HG02610 (cell line): Measurements from ENCODE around the gene GRIA3.
"Not testable (repeated sequence)": the region's sequence is repeated elsewhere in the genome, so short reads cannot be mapped to it uniquely, and the experiment has no call there.

ENCODE experiments used
- ATAC-seq: cut with Tn5 transposase; IDR thresholded peaks from one replicate; pipeline ENCODE4 v1.9.1; 2021; ENCODE audit warnings: mild to moderate bottlenecking, moderate library complexity; ENCODE audit not compliant: unreplicated experiment

Gene GRIA3

DNA sequence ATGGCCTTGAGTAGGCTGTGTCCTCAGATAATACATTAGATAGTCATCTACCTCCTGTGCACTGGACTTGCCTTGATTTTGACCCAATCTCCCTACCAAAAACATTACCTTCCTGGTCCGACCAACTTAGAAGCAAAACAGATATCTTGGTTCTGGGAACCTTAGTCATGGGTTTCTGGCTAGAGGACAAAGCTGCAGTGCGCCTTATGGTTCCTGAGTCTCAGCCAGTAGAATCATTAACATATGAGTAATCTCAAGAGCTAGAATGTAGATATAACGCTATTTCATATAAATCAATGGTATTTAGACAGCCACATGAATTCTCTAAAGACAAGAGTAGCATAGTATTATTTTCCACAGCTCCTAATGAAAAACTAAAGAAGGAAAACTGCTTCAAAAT lies 83.1 kb downstream of the GRIA3 start:
- no peak for ATAC-seq

DNA sequence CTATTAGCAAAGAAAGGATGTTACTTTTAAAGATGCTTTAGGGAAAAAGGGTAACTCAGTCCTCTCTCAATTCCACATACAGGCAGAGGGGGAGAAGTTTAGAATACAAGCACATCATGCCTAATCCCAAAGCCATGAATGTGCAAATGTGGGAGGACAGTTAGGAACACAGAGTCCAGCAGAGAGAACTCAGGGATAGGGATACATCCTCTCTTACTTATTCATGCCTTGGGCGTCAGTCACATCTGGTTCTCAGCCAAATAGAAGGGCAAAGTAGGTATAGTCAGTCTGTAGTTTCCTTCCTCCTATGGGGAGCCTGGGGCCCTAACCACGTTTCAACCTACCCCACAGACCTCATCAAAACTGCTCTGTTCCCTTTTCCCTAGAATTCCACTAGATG lies 87.8 kb downstream of the GRIA3 start:
- no peak for ATAC-seq

DNA sequence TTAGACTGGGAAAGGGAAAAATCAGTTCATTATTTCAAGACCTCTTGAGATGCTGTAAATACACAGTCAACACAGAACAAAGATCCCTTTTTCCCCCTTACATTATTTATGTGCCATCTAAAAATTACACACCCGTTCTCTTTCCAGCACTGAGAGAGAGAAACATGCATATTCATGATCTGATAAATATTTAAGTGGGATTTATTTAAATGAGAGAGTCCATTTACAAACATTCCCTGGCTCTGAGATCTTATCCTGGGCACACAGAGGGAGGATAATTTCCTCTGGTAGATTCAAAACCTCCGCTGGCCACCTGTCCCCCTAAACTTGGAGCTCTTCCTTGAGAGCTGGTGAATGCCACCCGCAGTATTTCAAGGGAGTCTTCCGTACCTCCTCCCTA lies 88.6 kb downstream of the GRIA3 start:
- no peak for ATAC-seq

DNA sequence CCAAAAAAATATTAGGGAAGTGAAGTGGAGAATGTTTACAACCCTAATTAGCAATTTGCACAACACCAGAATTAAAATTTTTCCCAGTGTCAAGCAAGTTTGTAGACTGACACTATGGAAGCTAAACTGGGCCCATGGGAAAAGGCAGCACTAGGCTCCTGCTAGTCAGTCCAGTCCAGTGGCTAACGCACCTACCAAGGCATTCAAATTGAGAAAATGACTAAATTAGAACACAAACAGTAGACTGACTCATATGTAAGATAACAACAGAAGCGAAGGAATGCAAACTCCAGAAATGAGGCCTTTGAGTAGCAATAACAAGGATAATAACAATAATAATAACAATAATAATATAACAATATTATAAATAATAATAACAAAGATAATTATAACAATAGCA lies 90.7 kb downstream of the GRIA3 start:
- ATAC-seq: no peak

DNA sequence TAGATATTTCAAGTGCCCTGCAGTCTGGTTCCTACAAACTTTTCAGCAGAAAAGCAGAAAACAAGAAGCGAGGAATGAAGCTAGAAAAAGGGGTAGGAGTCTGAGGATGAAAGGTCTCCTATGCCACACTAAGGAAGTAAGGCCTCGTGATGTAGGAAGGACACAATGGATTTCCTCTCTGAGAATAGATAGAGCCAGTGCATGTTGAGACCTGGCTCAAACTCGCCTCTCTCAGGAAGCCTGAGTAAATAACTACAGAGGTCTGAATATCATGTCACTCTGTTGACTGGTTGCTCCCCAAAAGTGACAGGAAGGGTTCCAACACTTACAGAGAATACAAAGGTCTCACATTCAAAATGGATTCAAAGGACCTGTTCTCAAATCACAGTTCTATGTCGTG lies 93.3 kb downstream of the GRIA3 start:
- ATAC-seq: peak; percentile 49

DNA sequence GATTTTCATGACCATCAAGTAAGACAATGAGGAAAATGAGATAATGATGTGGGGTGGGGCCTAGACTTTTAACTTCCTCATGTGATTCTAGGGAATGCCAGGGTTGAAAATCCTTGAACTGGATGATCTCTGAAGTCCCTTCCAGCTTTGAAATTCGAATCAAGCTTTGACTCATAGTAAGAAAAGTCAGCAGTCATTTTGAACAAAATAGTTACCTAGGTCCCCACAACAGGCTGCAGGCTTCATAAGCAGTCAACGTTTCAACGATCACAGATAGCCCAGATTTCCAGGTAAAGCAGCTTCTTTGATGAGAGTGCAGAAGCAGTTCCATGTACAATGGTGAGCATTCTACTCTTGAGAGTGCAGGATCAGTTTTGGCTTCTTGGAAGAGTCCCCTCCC lies 93.7 kb downstream of the GRIA3 start:
- peak; percentile 78 for ATAC-seq

DNA sequence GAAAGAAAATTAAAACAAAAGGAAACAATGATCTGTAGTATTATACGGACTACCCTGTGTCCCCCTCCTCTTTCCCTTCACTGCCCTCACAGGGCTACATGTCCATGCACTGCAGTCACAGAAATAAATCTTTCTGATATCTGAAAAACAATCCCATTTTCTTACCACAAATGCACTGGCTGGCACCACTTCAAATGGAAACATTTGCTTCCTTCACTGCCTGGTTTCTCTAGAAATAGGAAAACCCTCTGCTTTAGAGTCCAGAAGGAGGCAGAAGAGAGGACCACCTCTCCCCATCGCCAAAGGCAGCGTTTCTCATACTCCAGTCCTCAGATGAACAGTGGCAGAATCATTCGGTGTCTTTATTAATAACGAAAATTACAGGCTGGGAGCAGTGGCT lies 98.2 kb downstream of the GRIA3 start:
- no peak for ATAC-seq

DNA sequence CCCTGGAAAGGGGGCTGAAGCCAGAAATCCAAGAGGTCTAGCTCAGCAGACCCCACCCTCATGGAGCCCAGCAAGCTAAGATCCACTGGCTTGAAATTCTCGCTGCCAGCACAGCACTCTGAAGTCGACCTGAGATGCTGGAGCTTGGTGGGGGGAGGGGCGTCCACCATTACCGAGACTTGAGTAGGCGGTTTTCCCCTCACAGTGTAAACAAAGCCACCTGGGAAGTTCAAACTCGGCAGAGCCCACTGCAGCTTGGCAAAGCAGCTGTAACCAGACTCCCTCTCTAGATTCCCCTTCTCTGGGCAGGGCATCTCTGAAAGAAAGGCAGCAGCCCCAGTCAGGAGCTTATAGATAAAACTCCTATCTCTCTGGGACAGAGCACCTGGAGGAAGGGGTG lies 99.3 kb downstream of the GRIA3 start:
- not testable (repeated sequence) for ATAC-seq

DNA sequence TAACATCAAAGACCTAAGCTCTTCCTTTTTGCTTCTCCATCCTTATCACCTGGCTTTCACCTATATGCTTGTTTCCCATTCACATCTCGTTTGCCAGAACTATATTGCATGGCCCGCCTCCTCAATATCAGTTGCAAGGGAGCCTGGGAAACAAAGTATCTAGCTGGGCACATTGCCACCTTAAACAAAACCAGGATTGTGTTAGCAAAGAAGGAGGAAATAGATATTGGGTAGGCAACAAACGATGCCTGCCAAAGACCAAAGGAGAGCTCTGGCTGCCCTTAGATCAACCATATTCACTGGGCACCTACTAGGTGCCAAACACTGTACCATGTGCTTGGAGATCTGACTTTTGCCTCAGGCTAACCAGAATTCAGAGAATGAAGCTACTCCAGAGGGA lies 107.5 kb downstream of the GRIA3 start:
- no peak for ATAC-seq

DNA sequence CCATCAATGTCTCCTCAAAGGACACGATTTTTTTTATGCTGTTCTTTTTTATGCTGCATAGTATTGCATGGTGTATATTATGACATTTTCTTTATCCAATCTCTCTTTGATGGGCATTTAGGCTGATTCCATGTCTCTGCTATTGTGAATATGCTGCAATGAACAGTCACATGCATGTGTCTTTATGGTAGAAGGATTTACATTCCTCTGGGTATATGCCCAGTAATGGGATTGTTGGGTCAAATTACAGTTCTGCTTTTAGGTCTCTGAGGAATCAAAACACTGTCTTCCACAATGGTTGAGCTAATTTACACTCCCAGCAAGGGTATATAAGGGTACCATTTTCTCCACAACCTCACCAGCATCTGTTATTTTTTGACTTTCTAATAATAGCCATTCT lies 113.9 kb downstream of the GRIA3 start:
- ATAC-seq: no peak

DNA sequence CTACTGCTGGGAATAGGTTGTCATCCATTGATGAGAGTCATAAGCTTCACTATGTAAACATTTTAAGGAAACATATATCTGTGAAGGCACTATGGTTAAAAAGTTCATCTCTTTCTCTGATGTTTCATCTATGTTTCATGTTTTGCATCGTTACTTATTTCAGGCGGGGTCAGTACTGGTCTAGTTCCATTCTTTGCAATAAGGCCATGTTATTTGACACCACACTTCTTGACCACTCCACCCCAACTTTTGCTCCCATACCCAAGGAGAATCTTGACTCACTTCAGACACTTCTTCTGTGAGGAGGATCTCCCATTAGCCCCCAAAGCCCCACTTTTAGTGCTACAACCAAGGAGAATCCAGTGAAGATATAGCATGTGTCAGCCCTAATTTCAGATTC lies 119.4 kb downstream of the GRIA3 start:
- no peak for ATAC-seq

DNA sequence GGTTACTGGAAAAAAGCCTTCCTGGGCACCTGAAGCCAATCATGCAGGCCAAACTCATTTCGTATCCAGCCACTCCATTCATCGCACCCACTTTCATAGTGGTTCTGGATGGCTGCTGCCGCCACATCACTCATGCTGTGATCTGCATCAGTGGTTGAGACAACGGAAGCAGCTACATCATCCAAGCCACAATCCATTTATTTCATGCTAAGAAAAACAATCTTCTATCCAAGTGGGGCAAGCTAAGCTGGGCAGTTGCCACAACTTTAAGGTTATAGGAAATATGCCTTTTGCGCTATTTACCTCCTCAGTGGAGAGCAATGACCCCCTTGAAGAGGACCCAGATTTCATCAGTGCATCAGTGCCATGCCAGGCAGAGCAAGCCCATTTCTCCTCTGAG lies 124.6 kb downstream of the GRIA3 start:
- no peak for ATAC-seq

DNA sequence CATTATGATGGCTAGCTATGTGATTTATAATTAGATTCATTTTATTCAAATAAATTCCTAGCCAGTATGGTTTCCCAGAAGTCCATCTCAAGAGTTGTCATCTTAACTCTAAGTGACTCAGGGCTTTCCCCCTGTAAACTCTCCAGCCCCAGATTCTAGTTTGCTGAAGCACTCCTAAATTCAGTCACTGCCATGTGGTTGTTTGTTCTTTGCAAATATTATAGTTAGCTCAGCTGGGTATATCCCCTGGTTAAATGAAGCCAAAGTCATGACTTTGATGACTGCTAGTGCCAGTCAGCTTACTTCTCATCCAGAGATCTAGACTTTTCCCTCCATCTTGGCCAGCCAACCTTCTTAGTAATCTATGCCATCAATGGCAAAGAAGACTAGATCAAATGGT lies 126.0 kb downstream of the GRIA3 start:
- no peak for ATAC-seq

DNA sequence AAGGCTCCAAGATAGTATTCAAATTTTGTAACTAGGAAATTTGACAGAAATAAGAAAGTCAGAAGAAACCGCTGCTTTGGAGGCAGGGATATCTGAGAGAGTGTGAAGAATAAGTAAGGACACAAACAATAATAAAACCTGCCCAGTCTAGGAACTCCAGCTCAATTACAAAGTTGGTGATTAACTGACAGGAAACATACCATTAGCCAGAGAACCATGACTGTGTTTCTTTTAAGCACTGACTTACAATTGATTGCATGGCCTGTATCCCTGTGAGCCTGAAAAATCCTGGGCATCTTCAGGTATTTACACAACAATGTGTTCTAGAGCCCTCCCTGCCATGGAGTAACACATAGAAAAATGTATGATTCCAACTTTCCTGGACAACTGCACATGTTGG lies 127.4 kb downstream of the GRIA3 start:
- no peak for ATAC-seq

DNA sequence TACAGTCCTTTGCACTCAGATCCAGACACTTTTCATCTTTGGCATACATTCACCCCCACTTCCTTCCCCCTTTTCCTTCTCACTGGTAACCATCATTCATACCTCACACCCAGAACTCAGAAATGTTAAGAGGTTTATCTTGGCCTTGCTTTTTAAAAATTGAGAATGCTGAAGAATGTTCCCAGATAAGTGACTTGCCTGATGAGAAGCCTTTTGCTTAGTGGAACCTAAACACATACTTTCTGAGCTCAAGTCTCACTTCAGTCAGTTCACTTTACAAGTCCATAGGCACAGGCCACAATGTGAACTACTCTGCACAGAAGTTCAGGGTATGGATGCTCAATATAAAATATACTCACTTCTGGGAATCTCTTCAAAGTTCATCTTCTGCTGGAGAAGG lies 129.4 kb downstream of the GRIA3 start:
- ATAC-seq: no peak

DNA sequence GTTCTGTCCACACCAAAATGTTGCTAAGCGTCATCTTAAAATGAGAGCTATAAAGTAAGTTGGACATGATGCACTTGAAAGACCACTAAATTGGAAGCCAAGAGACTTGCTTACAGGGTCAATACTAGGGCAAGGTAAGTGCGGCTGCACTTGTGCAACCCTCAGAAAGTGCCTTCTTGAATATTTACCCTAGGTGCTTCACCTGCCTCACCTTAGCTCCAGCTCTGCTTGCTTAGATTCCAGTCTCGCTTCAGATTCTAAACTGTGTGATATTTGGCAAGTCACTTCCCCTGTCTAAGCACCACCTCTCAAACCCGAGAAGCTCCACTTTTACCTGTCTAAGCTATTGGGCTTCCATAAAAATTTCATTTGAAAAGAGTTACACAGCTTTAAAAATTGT lies 136.5 kb downstream of the GRIA3 start:
- ATAC-seq: no peak

DNA sequence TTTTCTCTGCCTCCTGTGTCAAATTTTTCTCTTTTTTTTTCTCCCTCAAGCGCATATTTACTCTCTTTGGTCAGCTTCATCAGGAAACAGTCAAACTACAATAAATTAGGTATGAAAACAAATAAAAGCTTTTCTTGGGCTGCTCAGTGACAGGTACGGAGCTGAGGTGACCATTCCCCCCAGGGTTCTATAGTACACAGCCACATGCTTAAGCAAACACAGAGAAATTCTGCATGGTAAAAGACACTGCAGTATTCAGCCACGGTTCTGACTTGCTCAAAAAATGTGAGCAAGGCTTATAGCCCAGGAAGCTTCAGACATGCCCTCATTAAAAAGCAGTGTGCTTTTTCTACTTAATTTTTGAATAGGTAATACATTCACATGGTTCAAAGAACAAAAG lies 138.5 kb downstream of the GRIA3 start:
- ATAC-seq: no peak

DNA sequence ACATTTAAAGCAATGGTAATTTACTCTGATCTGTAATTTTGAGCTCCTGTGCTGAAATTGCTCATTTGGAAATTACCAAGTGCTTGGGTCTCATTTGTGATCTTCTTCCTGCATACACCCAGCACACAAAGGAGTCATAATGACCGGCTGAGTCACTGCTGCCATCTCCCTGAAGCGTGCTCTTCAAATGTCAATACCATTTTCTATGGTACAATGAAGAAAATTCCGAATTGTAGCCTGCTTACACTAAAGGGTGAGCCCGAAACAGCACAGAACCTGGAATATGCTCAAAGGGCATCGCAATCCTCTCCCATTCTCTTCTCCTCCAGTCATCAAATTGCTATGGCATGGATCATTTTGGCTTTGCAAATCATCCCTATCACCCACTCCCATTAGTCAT lies 140.5 kb downstream of the GRIA3 start:
- peak; percentile 95 for ATAC-seq

DNA sequence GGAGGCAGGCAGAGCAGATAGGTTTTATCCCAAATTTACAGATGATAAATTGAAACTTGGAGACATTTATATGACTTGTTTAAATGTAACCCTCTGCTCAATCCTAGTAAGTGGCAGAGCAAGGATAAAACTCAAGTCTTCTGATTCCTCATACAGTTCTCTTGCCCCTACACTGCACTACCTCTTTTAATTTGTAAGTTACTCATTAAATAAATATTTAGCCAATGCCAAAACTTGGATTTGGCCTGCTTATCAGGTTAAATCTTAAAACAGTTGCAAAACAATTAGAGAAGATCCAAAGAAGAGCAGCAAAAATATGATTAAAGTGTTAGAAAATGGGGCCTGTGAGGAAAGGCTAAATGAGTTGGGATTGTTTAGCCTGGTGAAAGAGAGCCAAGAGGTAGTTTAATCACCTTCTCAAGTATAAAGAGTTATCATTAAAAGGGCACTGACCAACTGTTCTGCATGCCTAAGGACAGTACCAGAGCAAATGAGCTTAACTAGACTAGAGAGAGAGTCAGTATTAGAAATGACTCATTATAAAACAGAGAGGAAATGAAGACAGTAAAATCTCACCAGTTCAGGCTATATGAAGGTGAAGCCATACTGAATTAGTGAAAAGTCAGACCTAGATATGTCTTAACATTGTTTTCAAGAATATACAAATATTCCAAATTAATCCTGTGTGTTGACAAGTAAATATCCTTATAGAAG lies 146.3 kb downstream of the GRIA3 start:
- ATAC-seq: peak; percentile 97

DNA sequence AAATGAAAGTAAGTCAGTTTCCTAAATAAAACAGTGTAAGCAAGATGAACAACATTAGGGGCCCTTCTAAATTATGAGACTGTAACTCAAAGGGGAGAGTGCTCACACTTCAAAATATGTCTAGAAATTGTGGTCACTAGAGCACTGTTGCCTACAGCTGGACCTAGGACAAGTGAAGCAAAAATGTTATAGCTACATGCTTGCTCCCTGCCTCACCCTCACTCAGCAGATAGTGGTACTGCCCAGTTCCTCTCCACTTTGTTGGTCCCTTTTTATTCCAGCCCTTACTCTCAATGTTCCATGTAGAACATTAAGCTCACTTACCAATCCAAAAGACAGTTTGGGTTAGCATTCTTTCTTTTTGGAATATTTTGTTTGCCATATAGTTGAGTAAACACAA lies 147.3 kb downstream of the GRIA3 start:
- ATAC-seq: no peak

DNA sequence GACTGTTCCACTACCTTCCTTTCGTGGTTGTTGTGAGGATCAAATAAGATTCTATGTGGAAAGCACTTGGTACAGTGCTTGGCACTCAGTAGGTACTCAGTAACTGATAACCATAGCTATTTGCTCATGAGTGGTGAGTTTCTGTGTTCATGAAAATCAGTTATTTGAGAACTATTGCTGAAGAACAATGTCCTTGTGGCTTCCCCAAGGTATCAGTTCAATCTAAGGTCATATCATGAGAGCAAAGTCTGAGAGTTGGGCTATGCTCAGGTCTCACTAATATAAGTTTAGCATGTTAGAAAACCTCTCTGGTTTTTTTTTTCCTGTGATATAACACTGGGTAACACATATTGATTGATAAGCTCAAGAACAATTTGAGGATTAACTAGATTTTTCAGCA lies 147.8 kb downstream of the GRIA3 start:
- ATAC-seq: no peak

DNA sequence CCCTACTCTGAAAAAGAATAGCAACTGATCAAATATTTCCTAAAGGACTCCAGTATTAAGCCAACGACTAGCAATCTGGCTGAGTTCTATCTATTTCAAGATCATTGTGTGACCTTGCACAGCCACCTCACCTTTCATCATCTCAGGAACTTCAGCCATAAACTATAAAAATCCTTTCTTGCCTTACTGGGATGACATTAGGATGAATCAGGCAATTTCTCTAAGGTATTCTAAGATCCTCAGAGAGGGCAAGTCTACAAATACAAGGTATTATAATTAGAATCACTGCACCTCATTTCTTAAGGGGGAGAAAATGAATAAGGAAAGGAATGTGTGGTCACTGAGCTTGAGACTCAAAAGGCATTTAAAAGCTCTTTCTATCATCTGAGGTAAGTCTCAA lies 152.6 kb downstream of the GRIA3 start:
- ATAC-seq: no peak

DNA sequence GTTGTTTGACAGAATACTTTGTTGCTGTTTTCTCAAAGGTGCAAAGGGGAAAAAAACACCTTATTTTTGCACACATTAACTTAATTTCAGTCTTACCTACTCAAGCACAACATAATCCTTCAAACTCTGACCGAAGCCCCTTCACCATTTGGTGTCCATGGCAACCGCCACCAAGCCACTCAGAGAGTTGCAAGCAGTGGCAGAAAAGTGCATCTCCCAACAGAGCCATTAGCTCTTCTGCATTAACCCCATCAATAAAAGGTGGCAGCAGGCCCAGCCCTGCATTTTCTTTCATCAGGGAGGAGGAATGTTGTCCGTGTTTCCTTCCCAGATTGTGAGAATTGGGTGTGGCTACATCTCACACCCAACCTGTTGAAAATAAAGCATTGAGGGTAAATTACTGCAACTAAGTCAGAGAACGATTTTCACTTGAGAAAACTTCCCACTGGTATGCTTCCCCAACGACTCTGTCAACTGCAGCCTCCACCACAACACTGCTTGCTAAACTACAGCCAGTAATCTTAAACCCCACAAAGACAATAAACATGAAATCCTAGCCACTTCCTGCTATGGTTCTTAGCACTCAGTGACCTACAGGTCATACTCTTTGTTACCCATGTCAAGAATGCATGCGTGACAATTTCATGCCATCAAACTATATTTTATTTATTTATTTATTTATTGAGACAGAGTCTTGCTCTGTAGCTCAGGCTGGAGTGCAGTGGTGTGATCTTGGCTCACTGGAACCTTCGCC lies 154.0 kb downstream of the GRIA3 start:
- ATAC-seq: no peak
